ENCODE results near the gene HGFAC. TPM values are rescaled to one million over a fixed set of nuclear protein-coding genes. Genes with fewer than 3 reads are reported as not detected.

Gene HGFAC
- polyA plus RNA-seq, 1 of the 3 experiments (the other 2 are of a cell fraction), result 0.43 TPM

- ChIA-PET CTCF (interaction anchor here (0.7 to 12.3 kb wide), 2 partner anchors 18 to 90 kb away, joined by 3 to 142 read pairs; no protein-coding TSS in a partner anchor), POLR2A (no interaction called here)
- TF ChIP-seq EP300 (IDR thresholded peaks at IDR 0.05; ENCODE audit: borderline replicate concordance in 1 of 2, low read depth in 1 of 2, low read length in 1 of 2), result no peak
- TF ChIP-seq, protein P1, sequence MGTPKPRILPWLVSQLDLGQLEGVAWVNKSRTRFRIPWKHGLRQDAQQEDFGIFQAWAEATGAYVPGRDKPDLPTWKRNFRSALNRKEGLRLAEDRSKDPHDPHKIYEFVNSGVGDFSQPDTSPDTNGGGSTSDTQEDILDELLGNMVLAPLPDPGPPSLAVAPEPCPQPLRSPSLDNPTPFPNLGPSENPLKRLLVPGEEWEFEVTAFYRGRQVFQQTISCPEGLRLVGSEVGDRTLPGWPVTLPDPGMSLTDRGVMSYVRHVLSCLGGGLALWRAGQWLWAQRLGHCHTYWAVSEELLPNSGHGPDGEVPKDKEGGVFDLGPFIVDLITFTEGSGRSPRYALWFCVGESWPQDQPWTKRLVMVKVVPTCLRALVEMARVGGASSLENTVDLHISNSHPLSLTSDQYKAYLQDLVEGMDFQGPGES (IDR thresholded peaks at IDR 0.05; ENCODE audit: low read depth, low read length), result no peak
- no peak for TF ChIP-seq NRF1 (IDR thresholded peaks at IDR 0.05; ENCODE audit: low read depth, low read length)
- no peak for TF ChIP-seq FOXJ3 (CRISPR knock-in tag; IDR thresholded peaks at IDR 0.05)
- no peak for TF ChIP-seq ELF1 (IDR thresholded peaks at IDR 0.05)
- TF ChIP-seq SMC3 (IDR thresholded peaks at IDR 0.05; ENCODE audit: low read depth, low read length), result no peak
- TF ChIP-seq, protein P2, sequence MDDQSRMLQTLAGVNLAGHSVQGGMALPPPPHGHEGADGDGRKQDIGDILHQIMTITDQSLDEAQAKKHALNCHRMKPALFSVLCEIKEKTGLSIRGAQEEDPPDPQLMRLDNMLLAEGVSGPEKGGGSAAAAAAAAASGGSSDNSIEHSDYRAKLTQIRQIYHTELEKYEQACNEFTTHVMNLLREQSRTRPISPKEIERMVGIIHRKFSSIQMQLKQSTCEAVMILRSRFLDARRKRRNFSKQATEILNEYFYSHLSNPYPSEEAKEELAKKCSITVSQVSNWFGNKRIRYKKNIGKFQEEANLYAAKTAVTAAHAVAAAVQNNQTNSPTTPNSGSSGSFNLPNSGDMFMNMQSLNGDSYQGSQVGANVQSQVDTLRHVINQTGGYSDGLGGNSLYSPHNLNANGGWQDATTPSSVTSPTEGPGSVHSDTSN (IDR thresholded peaks at IDR 0.05), result no peak
- TF ChIP-seq REST (IDR thresholded peaks at IDR 0.05; ENCODE audit: low read depth, low read length), result no peak
- no peak for TF ChIP-seq MXI1 (IDR thresholded peaks at IDR 0.05; ENCODE audit: low read depth, low read length)
- TF ChIP-seq MEF2A (IDR thresholded peaks at IDR 0.05; ENCODE audit: borderline replicate concordance, low read depth), result no peak
- TF ChIP-seq, protein P3, sequence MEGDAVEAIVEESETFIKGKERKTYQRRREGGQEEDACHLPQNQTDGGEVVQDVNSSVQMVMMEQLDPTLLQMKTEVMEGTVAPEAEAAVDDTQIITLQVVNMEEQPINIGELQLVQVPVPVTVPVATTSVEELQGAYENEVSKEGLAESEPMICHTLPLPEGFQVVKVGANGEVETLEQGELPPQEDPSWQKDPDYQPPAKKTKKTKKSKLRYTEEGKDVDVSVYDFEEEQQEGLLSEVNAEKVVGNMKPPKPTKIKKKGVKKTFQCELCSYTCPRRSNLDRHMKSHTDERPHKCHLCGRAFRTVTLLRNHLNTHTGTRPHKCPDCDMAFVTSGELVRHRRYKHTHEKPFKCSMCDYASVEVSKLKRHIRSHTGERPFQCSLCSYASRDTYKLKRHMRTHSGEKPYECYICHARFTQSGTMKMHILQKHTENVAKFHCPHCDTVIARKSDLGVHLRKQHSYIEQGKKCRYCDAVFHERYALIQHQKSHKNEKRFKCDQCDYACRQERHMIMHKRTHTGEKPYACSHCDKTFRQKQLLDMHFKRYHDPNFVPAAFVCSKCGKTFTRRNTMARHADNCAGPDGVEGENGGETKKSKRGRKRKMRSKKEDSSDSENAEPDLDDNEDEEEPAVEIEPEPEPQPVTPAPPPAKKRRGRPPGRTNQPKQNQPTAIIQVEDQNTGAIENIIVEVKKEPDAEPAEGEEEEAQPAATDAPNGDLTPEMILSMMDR (IDR thresholded peaks at IDR 0.05), result no peak
- TF ChIP-seq TAF1 (IDR thresholded peaks at IDR 0.05; ENCODE audit: borderline replicate concordance, low read depth, low read length), result no peak
- no peak for TF ChIP-seq NFIC (IDR thresholded peaks at IDR 0.05; ENCODE audit: borderline replicate concordance)
- H3K79me2 ChIP-seq (ENCODE audit: insufficient read depth), result no peaks in the 10 kb centered on the region
- no peaks in the 10 kb centered on the region for H3K9me3 ChIP-seq
- no peaks in the 10 kb centered on the region for H3K9me2 ChIP-seq
- H3K4me2 ChIP-seq, result peak overlapping the region; percentile 21
- peaks cover 4 to 13% of the 10 kb centered on the region in 2 experiments; a peak in 3 of 4 replicates for H3K4me1 ChIP-seq (ENCODE audit: control insufficient read depth in 1 of 2, insufficient read depth in 2 of 2, low read depth in 1 of 2, low read length in 1 of 2)
- no peak overlapping the region for H3K4me3 ChIP-seq (ENCODE audit: low read depth in 2 of 2, low read length in 1 of 2)
- peak overlapping the region; percentile 46 for H3K9ac ChIP-seq
- H4K20me1 ChIP-seq (ENCODE audit: insufficient read depth), result no peaks in the 10 kb centered on the region
- no peak for DNase-seq
- no peaks in the 10 kb centered on the region for H3F3A ChIP-seq (replicated peaks; ENCODE audit: insufficient read depth)
- peaks cover 0 to 4% of the 10 kb centered on the region in 2 experiments for H3K36me3 ChIP-seq (replicated peaks in 1 of 2; ENCODE audit: control insufficient read depth in 1 of 2, insufficient read depth in 2 of 2, low read length in 1 of 2)
- H3K27ac ChIP-seq (ENCODE audit: low read depth in 2 of 2, low read length in 1 of 2), result peak overlapping the region; percentile 20 to 61; a peak in 3 of 4 replicates
- H2AFZ ChIP-seq (ENCODE audit: low read depth), result no peak overlapping the region
- no peaks in the 10 kb centered on the region for H3K27me3 ChIP-seq (ENCODE audit: insufficient read depth)
- 81% methylated on average over 6 of the region's 22 CpGs for WGBS (ENCODE audit: low lambda C conversion rate)
Observed at GRCh38 chr4:3436048-3436797, 5.5 kb upstream of the HGFAC start.
